Fibroblast of skin of right biceps (primary cell): ENCODE measurements around the gene TNFRSF1B.
A peak's percentile ranks its signal among the peaks of the same experiment; 100 is the strongest.
"Not testable (repeated sequence)": the region's sequence is repeated elsewhere in the genome, so short reads cannot be mapped to it uniquely, and the experiment has no call there.

Experiments used
- DNase-seq: peaks from one replicate; pipeline ENCODE4 v3.0.0-alpha.2; 2013

TNFRSF1B gene

DNA sequence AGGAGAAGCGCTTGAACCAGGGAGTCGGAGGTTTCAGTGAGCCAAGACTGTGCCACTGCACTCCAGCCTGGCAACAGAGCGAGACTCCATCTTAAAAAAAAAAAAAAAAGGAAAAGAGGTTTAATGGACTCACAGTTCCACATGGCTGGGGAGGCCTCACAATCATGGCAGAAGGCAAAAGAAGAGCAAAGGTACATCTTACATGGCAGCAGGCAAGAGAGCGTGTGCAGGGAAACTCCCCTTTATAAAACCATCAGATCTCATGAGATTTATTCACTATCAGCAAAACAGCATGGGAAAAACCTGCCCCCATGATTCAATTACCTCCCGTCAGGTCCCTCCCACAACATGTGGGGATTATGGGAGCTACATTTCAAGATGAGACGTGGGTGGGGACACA lies 57.3 kb downstream of the TNFRSF1B start:
- DNase-seq = not testable (repeated sequence)

DNA sequence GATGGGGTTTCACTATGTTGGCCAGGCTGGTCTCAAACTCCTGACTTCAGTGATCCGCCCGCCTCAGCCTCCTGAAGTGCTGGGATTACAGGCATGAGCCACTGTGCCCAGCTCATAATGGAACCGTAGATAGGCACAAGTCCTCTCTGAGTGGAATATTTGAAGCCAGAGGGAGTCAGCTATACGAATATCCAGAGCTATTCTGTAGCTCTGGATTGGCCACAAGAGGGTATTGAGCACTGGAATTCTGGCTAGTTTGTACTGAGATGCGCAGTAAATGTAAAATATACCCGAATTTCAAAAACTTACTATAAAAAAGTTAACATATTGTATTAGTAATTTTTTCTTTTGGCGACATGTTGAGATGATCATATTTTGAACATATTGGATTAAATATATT lies 62.2 kb downstream of the TNFRSF1B start:
- DNase-seq = no peak

DNA sequence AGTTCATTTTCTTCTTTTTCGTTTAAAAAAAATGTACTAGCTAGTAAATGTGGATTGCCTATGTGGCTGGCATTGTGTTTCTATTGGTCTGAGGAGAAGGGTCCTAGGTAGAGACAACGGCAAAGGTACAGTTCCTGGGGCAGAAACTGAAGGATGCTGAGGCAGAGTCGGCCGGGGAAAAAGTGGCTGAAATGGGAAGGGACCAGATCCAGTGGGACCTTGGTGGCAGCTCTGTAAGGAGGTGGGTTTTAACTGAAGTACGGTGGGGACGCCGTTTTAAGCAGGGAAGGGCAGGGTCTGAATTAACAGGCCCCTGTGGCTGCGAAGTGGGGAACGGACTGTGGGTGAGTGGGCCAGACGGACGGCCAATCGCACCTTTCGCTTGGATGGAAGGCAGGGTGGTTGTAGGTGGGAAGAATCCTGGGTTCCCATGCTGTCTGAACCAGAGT lies 62.6 kb downstream of the TNFRSF1B start:
- DNase-seq = no peak

DNA sequence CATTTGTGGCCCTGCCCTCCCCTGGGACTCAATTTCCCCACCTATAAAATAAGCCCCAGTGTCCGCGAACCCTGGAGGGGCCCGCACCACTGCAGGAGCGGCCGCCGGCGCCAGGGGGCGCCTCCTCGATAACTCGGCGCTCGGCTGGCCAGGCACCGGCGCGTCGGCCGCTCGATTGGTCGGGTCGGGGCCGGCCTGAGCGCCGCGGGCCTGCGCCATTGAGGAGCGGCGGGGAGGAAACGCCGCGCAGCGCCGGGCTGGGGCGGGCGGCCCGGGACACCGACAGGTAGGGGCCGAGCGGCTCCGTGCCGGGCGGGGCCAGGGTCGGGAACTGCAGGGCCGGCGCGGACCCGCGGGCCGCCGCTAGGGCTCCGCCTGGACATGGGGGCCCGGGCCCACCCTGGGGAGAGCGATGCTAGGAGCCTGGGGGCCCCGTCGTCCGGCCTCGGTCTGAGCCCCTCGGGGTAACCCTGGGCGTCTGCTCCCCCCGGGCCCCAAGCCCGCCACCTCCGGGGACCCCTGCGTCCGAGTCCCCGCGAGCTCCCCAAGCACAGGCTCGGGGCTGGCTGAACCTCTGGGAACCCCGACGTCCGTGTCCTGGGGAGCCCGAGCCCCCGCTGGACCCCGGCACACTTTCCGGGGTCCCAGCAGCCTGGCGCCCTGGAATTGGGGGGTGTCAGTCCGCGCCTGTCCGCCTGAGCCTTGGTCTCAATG lies 63.2 kb downstream of the TNFRSF1B start, which contains the start of gene VPS13D:
Gene VPS13D (plus strand): TSS at position 196 of the 714 bp plus-strand sequence. CDS start 4,237 bp downstream, outside the sequence.
- DNase-seq = peak; percentile 80

DNA sequence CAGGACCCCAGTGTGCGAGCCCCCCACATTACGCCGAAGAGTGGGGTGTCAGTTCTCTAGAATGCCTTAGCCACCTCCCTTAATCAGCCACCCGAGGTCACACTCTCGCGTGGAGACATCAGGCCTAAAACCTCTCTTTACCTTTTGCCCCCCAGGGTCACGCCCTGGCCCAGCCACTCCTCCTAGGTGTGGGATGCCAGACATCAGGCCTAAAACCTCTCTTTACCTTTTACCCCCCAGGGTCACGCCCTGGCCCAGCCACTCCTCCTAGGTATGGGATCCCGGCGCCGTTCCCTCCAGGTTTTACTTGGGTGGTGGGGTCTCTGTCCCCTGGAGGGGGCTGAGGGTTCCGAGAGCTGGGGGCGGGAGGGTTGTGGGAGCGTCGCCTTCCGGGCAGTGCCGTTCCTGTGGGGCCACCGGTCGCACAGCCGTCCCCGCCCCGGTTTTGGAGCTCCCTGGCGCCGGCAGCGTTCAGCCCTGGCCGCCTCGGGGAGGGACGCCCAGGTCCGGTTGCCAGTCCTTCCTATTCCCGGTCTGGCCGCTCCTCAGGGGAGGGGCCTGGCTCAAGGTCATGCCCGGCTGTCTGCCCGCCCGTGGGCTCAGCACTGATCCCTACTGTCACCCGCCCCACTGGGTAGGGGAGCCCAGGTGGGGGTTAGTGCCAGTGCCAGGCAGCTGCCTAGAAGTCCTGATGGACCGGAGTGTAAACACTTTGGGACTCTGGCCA lies 63.9 kb downstream of the TNFRSF1B start:
- DNase-seq = no peak

DNA sequence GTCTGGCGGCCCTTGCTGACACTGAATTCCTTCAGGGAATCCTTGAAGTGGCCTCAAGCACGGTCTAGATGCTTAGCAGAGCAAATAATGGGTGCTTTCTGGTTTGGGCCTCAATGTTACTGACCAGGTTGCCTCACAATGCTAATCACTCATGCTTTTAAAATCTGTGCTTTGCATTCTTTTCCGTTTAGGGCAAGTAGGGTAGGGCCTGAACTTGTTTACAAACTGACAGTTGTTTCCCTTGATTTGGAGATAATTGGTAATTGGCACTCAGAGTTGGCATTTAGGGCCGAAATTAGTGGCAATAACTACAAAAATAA lies 64.4 kb downstream of the TNFRSF1B start:
- no peak for DNase-seq

DNA sequence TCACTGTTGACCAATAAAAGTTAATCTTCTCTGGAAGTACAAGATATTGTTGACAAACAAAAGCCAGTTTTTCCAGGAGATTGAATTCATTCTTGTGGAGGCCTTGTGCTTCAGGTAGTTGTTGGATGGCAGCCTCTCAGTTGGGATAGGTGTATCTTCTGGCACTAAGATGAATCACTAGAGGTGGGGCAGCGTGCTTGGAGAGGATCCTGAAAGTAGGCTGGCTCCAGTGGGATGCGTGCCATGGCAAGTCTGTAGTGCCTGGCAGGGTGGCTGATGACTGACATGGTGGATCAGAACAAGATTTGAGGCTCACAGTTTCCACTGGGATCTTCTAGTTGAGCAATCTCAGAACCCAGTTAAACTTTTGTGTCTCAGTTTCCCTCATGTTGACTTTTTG lies 65.4 kb downstream of the TNFRSF1B start:
- no peak for DNase-seq

DNA sequence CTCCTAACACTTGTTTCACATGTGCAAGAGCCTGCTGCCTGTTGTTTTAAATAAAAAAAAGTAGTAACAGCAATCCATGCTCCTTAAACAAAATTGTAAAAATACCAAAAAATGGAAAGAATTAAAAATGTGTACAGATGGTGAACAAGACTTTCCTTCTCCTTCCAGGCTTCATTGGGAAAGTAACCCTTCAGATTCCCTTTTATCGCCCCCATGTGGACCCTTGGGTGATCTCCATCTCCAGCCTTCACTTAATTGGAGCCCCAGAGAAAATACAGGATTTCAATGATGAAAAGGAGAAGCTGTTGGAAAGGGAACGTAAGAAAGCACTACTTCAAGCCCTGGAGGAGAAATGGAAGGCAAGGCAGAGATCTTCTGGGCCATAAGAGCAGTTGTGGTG lies 77.3 kb downstream of the TNFRSF1B start:
- no peak for DNase-seq

DNA sequence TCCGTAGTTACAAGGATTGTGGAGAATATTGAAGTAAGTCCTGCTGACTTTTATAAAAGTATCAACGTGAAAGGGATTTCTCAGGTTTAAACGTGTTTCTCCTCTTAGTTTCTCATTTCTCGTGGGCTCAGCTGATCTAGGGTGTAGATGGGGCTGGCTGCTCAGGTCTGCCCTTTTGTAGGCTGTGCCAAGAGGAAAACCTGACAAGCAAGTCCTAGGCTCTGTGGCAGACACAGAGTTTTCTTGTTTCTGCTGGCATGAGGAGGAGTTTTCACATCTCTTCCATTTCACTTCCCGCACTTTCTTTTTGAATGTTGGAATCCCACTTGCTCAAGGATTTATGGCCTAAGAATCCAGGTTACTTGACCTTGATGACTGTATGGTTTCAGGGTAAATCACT lies 77.8 kb downstream of the TNFRSF1B start:
- no peak for DNase-seq

DNA sequence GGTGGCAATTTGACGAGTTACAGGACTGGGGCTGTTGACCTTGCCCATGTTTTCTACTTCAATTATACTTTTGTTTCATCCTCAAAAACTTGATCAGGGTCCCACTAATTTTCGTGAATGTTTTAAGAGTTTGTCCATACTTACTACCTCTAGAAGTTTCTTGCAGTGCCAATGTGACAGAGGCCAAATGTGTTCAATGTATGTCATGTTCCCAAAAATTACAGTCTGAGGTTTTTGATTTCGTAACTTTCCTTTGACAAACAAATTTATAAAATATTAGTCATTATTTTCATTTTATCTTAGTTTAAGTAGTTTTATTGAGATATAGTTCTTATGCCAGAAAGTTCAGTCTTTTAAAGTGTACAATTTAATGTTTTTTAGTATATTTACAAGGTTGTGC lies 78.3 kb downstream of the TNFRSF1B start:
- peak; percentile 12 for DNase-seq

DNA sequence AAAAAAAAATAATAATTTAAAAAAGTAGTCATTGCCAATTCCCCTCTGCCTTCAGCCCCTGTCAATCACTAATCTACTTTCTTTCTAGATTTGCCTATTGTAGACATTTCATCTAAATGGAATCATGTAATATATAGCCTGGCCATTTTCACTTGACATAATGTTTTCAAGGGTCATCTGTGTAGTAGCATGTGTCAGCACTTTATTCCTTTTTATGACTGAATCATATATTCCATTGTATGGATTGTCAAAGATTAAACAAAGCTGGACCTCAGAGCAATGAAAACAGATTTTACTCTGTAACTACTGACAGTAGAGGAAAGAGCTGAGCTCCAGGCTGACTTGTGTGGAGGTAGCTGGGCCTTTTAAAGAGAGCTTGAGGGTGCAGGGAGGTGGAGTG lies 78.9 kb downstream of the TNFRSF1B start:
- no peak for DNase-seq

DNA sequence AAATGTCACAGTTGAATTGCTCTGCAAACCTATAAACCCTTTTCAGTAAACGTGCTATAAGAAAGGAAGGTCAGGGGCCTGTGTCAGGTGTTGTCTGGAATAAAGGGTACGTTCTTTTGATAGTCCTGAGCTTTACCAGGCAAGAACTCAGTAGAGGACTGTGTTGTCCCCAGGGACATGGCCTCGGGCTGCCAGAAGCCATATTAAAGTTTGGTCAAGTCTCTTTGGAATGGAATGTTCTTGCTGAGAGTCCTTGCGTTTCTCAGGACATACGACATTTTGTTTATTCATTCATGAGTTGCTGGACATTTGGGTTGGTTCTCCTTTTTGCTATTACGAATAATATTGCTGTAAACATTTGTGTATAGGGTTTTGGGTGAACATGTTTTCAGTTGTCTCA lies 79.8 kb downstream of the TNFRSF1B start:
- no peak for DNase-seq

DNA sequence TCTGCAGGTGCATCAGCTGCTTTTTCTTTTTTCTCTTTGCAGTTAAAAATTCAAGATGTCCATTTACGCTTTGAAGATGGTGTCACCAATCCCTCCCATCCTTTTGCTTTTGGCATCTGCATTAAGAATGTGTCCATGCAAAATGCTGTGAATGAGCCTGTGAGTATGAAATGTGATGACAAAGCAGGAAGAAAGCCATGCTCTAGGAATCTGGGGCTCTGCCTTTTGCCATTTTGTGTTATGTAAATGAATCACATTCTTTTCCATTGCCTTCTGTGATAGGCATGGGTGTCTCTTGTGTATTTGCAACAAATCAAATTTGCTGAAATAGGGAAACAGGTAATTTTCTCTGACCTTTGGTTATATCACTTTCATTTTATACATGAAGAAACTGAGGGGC lies 82.4 kb downstream of the TNFRSF1B start:
- peak; percentile 44 for DNase-seq

DNA sequence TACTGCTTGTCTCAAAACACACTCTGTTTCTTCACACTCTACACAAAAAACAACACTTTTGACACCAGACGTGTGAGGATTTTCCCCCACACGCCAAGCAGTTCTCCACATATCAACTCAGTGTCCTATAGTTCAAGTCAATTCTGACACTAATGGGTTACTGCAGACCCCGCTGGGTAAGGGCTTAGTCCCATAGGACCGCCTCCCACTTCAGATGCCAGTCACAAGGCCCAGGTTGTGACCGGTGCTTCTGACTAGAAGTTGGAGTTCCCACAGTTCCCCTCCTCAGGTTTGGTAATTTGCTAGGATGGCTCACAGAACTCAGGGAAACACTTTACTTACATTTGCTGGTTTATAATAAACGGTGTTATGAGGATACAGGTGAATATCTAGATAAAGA lies 83.0 kb downstream of the TNFRSF1B start:
- DNase-seq = no peak

DNA sequence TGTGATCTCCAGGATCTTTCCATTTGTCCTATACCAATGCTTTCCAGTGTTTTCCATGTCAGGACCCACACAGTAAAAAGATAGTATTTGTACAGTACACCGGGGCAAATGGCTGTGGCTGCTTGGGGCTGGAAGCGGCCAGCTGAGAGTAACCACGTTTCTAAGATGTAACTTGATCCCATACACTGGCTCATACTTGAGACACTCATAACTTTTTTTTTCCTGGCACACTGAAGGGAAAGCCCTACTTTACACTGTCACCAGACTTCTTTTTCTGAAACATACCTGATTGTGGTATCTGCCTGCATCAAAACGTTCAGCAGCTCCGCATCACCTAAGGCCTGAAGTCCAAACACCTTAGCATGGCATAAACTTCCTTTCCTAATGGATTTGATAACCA lies 84.7 kb downstream of the TNFRSF1B start:
- DNase-seq = no peak

DNA sequence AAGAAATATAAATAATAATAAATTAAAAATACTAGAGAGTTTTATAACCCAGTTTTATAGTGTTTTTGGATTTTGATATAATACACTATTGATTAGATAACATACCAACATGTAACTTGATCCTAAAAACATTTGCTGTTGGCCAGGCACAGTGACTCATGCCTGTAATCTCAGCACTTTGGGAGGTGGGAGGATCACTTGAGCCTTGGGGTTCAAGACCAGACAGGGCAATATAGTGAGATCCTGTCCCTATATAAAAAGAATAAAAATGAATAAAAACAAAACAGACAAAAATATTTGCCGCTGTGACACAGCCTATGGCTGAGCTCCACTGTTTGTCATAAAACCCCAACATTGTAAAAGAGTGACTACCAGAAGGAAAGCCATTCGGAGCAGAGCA lies 89.1 kb downstream of the TNFRSF1B start:
- no peak for DNase-seq

DNA sequence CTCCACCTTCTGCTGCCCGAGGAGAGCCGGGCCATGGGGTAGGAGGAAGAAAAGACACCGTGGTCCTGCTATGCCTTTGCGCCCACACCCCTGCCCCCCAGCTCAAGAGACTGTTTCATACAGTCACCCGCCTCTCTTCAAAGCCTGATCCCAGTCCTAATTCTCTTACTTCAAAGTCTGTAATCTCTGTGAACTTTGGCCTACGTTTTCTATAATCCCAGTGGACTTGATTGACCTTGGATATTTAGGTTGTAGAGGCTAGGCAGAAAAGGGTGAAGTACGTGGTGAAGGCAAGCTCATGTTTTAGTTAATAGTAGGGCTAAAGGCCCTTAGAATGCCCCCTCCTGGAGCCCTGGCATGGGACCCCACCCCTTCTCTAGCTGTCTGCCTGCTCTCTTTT lies 91.5 kb downstream of the TNFRSF1B start:
- DNase-seq = no peak
